GM21717 (cell line): ENCODE data around the gene MEMO1.
"Not testable (repeated sequence)": the region's sequence is repeated elsewhere in the genome, so short reads cannot be mapped to it uniquely, and the experiment has no call there.

Source experiments
- ATAC-seq: cut with Tn5 transposase; IDR thresholded peaks from one replicate; pipeline ENCODE4 v1.9.1; 2021; ENCODE audit warnings: mild to moderate bottlenecking, moderate library complexity; ENCODE audit not compliant: unreplicated experiment

The MEMO1 gene

DNA sequence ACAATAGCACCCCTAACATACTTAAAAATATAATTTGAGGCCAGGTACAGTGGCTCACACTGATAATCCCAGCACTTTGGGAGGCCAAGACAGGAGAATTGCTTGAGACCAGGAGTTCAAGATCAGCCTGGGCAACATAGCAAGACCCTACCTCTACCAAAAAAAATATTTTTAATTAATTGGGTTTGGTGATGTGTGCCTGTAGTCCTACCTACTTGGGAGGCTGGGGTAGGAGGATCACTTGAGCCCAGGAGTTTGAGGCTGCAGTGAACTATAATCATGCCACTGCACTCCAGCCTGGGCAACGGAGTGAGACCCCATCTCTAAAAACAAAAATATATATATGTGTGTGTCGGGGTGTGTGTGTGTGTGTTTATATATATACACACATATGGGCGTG, 91.3 kb downstream of the MEMO1 start:
- no peak for ATAC-seq

GRCh38 chr2:31909661-31910060, 101.1 kb downstream of the MEMO1 start:
- ATAC-seq = no peak

DNA sequence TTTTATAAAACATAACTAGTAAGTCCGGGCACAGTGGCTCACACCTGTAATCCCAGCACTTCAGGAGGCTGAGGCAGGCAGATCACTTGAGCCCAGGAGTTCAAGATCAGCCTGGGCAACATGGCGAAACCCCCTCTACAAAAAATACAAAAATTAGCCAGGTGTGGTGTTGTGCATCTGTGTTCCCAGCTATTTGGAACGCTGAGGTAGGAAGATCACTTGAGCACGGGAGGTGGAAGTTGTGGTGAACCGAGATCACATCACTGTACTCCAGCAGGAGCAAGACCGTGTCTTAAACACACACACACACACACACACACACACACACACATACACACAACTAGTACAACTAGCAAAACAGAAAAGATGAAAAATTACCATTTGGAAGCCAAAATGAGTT, 103.3 kb downstream of the MEMO1 start:
- not testable (repeated sequence) for ATAC-seq

DNA sequence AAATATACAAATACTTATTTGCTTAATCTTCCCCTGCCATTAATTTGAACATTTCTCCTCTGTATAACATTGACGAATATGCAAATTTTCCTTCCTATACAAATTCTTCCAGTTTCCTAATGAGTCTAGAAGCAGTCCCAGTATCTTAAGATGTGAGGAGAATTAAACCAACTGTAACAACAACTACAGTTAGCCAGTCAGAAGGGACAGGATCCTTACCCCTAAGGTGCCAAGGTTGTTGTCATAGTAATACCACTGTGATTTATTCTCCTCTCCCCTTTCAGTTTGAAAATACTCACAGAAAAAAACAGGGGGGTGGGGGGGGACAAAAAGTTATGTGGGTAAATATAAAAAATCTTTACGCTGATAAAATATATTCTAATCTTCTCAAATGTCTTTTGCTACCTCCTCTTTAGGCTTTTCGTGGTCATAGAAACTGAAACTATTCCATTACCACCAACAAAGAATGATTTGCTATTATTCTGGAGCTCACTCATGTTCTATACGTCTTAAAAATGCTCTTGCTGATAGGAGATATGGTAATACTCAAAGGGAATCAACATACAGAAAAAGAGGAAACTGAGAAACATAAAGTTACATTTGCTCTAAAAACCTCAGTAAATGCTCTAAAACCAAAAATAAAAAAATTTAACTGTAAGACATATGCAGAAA, 107.6 kb downstream of the MEMO1 start:
- no peak for ATAC-seq

DNA sequence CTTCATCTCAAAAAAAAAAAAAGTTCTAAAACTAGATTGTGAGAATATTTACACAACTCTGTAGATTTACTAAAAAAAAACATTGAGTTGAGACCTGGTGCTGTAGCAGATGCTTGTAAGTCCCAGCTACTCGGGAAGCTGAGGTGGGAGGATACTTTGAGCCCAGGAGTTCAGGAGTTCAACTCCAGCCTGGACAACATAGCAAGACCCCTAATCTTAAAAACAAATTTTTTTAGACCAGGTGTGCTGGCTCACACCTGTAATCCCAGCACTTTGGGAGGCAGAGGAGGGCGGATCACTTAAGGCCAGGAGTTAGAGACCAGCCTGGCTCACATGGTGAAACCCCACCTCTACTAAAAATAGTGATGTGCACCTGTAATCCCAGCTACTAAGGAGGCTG, 108.9 kb downstream of the MEMO1 start:
- no peak for ATAC-seq

DNA sequence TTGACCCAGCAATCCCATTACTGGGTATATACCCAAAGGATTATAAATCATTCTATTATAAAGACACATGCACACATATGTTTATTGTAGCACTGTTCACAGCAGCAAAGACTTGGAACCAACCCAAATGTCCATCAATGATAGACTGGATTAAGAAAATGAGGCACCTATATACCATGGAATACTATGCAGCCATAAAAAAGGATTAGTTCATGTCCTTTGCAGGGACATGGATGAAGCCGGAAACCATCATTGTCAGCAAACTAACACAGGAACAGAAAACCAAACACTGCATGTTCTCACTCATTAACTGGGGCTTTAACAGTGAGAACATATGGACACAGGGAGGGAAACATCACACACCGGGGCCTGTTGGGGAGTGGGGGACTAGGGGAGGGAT, 110.7 kb downstream of the MEMO1 start:
- not testable (repeated sequence) for ATAC-seq

GRCh38 chr2:31898346-31898745, 112.5 kb downstream of the MEMO1 start:
- ATAC-seq = not testable (repeated sequence)

- not testable (repeated sequence) for ATAC-seq
Measured at GRCh38 chr2:31897340-31897739, 113.5 kb downstream of the MEMO1 start.

- no peak for ATAC-seq
Measured at GRCh38 chr2:31896293-31896692, 114.5 kb downstream of the MEMO1 start.

DNA sequence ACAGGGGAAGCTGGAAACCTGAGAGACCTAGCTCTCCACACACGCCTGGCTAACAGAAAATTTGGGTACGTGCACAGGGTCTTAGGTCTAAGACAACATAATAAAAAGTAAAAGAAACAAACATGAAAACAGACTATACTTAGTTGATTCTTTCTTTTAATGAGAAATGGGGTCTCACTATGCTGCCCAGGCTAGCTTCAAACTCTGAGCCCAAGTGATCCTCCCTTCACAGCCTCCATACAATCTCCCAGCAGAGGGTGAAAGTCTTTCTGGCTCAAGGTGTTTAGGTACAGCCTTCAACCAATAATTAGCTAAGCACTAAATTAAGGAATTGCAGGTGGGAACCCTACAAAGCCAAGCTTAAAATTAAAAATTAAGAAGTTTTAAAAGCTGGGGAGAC, 116.2 kb downstream of the MEMO1 start:
- no peak for ATAC-seq

GRCh38 chr2:31893094-31893493, 117.7 kb downstream of the MEMO1 start:
- ATAC-seq = no peak

DNA sequence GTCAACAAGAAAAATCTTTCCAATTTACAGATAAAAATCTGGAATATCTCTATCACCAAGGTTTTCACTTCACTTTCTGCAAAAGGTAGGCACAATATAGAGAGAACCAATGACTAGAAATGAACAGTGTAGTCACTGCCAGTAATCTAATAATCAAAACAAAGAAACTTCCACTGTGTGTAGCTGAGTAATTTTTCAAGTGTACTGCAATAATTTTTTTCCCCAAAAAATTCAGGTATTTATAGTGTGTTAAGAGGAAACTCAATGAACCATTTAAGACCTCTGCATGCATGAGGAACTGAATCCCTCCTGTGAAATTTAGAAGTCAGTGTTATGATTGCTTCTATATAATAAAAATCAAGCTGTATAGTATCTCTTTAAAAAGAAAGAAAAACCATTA, 121.8 kb downstream of the MEMO1 start:
- ATAC-seq = no peak

GRCh38 chr2:31888550-31888949, 122.3 kb downstream of the MEMO1 start:
- ATAC-seq = no peak

DNA sequence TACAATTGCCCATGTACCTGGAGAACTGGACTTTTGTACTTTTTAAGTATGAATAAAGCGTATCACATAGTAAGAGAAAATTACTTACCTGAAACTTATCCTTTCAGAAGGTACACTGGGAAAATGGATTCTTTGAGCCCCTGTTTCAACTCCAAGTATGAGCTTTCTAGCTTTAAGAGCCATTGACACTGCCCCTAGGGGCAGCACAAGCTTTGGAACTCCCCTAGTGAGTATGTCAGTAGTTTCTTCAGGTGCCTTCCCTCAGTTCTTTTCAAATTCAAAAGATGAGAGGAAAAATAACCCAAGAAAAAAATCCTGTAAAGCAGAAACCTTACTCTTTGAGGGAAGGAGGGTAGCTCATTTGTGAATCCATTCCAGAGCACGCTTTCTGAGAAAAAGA, 124.1 kb downstream of the MEMO1 start:
- ATAC-seq = no peak

- no peak for ATAC-seq
Measured at GRCh38 chr2:31877008-31877407, 133.8 kb downstream of the MEMO1 start.

GRCh38 chr2:31874071-31874470, 136.7 kb downstream of the MEMO1 start:
- ATAC-seq = no peak

DNA sequence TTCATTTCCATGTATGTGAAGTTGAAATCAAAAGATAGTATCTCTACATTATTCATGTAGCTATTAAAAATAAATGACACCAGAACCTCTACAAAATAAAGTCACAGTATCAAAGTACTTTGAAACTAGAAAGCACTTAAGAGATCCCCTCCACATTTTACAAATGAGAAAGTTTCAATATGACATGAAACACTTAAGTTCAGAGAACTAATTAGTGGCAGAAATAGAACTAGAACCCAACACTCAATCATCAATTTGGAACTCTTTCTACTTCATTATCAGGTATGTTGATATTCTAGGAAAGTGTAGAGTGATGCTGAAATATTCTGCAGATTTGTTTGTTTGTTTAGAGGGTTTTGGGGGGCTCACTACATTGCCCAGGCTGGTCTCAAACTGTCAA, 145.6 kb downstream of the MEMO1 start:
- no peak for ATAC-seq

- no peak for ATAC-seq
Measured at GRCh38 chr2:31863867-31864266, 146.9 kb downstream of the MEMO1 start.

GRCh38 chr2:31863015-31863656, 147.7 kb downstream of the MEMO1 start:
- ATAC-seq = not testable (repeated sequence)

DNA sequence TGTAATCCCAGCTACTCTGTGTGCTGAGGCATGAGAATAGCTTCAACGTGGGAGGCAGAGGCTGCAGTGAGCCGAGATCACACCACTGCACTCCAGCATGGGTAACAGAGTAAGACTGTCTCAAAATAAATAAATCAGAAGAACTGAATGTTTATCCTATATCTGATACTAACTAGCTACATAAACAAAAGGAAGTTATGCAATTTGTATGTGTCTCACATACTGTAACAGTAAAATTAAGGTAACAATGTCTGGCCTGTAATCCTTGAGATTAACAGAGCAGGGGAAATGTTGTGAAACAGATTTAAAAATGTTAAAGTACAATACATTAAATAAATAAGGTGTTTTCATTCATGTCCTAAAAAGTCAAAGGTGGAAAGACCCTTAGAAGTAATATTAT, 150.8 kb downstream of the MEMO1 start:
- no peak for ATAC-seq

GRCh38 chr2:31853521-31853920, 157.3 kb downstream of the MEMO1 start:
- ATAC-seq = no peak

DNA sequence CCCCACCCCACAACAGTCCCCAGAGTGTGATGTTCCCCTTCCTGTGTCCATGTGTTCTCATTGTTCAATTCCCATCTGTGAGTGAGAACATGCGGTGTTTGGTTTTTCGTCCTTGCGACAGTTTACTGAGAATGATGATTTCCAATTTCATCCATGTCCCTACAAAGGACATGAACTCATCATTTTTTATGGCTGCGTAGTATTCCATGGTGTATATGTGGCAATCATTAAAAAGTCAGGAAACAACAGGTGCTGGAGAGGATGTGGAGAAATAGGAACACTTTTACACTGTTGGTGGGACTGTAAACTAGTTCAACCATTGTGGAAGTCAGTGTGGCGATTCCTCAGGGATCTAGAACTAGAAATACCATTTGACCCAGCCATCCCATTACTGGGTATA, 168.7 kb downstream of the MEMO1 start:
- ATAC-seq = not testable (repeated sequence)

- no peak for ATAC-seq
Measured at GRCh38 chr2:31835450-31835849, 175.4 kb downstream of the MEMO1 start.
